Stimulated activated naive B cell treated with anti-CD40 and anti-IgM and Interleukin-4, amounts not matched to agents 10 μg/mL and 1 μg/mL and 100 μg/mL, for 72 hours (primary cell): ENCODE data around the gene DAPK2.

Experiments used
- ATAC-seq, 2 donors: fragments of 150-1000 bp; cut with Tn5 transposase; replicated peaks; 2 replicates each; pipeline ENCODE4 v1.10.0; 2021; ENCODE audit warnings: moderate library complexity in 1 of 2
- DNase-seq: peaks from one replicate; pipeline ENCODE4 v3.0.0; 2021
- H3K27ac Mint-ChIP-seq: one replicate; pipeline ENCODE4 v1.8.0; 2022; ENCODE audit warnings: mild to moderate bottlenecking, mixed read lengths
- H3K27me3 Mint-ChIP-seq, 2 donors: one replicate each; pipeline ENCODE4 v1.8.0; 2022; ENCODE audit warnings: mixed read lengths in 2 of 2
- H3K36me3 Mint-ChIP-seq, 2 donors: one replicate each; pipeline ENCODE4 v1.8.0; 2022; ENCODE audit warnings: mixed read lengths in 2 of 2, mild to moderate bottlenecking in 1 of 2
- H3K4me1 Mint-ChIP-seq, 2 donors: one replicate each; pipeline ENCODE4 v1.8.0; 2022; ENCODE audit warnings: mixed read lengths in 2 of 2, mild to moderate bottlenecking in 1 of 2
- H3K4me3 Mint-ChIP-seq, 2 donors: one replicate each; pipeline ENCODE4 v1.8.0; 2022; ENCODE audit warnings: mild to moderate bottlenecking in 2 of 2, mixed read lengths in 2 of 2, moderate library complexity in 1 of 2
- H3K9me3 Mint-ChIP-seq, 2 donors: one replicate each; pipeline ENCODE4 v1.8.0; 2022; ENCODE audit warnings: mixed read lengths in 2 of 2, mild to moderate bottlenecking in 1 of 2

DAPK2 gene

GRCh38 chr15:63889831-63890230, 156.5 kb downstream of the DAPK2 start:
- ATAC-seq, result no peak
- peaks cover 45 to 72% of the 10 kb centered on the region in 2 donors for H3K4me1 Mint-ChIP-seq

GRCh38 chr15:63888823-63889222, 157.5 kb downstream of the DAPK2 start:
- Mint-ChIP-seq H3K36me3 (no peaks in the 10 kb centered on the region), H3K9me3 (peaks cover 0 to 2% of the 10 kb centered on the region in 2 donors), H3K27ac (peak overlapping the region; percentile 80), H3K27me3 (no peaks in the 10 kb centered on the region), H3K4me1 (peaks cover 50 to 77% of the 10 kb centered on the region in 2 donors), H3K4me3 (no peak overlapping the region)
- no peak for DNase-seq
- no peak for ATAC-seq

More at GRCh38 chr15:63889831-63890230, 156.5 kb downstream of the DAPK2 start:
- H3K4me3 Mint-ChIP-seq, result no peak overlapping the region
- H3K27me3 Mint-ChIP-seq, result no peaks in the 10 kb centered on the region
- H3K27ac Mint-ChIP-seq, result no peak overlapping the region
- H3K36me3 Mint-ChIP-seq, result no peaks in the 10 kb centered on the region
- DNase-seq, result no peak
- H3K9me3 Mint-ChIP-seq, result peaks cover 0 to 2% of the 10 kb centered on the region in 2 donors

- peaks cover 50 to 77% of the 10 kb centered on the region in 2 donors for H3K4me1 Mint-ChIP-seq
- no peak overlapping the region for H3K4me3 Mint-ChIP-seq
- peak overlapping the region; percentile 80 for H3K27ac Mint-ChIP-seq
- H3K9me3 Mint-ChIP-seq, result peaks cover 0 to 2% of the 10 kb centered on the region in 2 donors
- no peaks in the 10 kb centered on the region for H3K36me3 Mint-ChIP-seq
- H3K27me3 Mint-ChIP-seq, result no peaks in the 10 kb centered on the region
- ATAC-seq (peak; percentile 10 to 19), DNase-seq (no peak)
Observed at GRCh38 chr15:63888146-63888545, 158.1 kb downstream of the DAPK2 start.

- peak overlapping the region; percentile 80 for H3K27ac Mint-ChIP-seq
- H3K27me3 Mint-ChIP-seq, result no peaks in the 10 kb centered on the region
Observed at GRCh38 chr15:63887630-63888029, 158.7 kb downstream of the DAPK2 start.

GRCh38 chr15:63884953-63885352, 161.3 kb downstream of the DAPK2 start:
- no peak for ATAC-seq

More at GRCh38 chr15:63887630-63888029, 158.7 kb downstream of the DAPK2 start:
- Mint-ChIP-seq H3K4me1 (peaks cover 48 to 77% of the 10 kb centered on the region in 2 donors), H3K9me3 (peaks cover 0 to 2% of the 10 kb centered on the region in 2 donors), H3K36me3 (no peaks in the 10 kb centered on the region), H3K4me3 (no peak overlapping the region)
- ATAC-seq, result peak; percentile 42 to 67
- no peak for DNase-seq

GRCh38 chr15:63881431-63881830, 164.9 kb downstream of the DAPK2 start:
- ATAC-seq (peak; percentile 74 to 78), DNase-seq (peak; percentile 75)
- Mint-ChIP-seq H3K9me3 (no peaks in the 10 kb centered on the region), H3K4me1 (peaks cover 51 to 83% of the 10 kb centered on the region in 2 donors), H3K4me3 (peak overlapping the region; percentile 25 to 79), H3K27ac (peak overlapping the region; percentile 97), H3K36me3 (no peaks in the 10 kb centered on the region), H3K27me3 (no peaks in the 10 kb centered on the region)

More at GRCh38 chr15:63884953-63885352, 161.3 kb downstream of the DAPK2 start:
- Mint-ChIP-seq H3K4me3 (no peak overlapping the region), H3K27ac (no peak overlapping the region), H3K27me3 (no peaks in the 10 kb centered on the region), H3K4me1 (peaks cover 52 to 83% of the 10 kb centered on the region in 2 donors), H3K9me3 (peaks cover 0 to 2% of the 10 kb centered on the region in 2 donors), H3K36me3 (no peaks in the 10 kb centered on the region)
- DNase-seq, result no peak

GRCh38 chr15:63880744-63881143, 165.5 kb downstream of the DAPK2 start:
- peaks cover under 1 to 3% of the 10 kb centered on the region in 2 donors for H3K36me3 Mint-ChIP-seq
- no peaks in the 10 kb centered on the region for H3K9me3 Mint-ChIP-seq
- H3K4me3 Mint-ChIP-seq, result peak overlapping the region; percentile 54 to 79
- H3K27ac Mint-ChIP-seq, result peak overlapping the region; percentile 97
- H3K4me1 Mint-ChIP-seq, result peaks cover 56 to 90% of the 10 kb centered on the region in 2 donors
- peak; percentile 25 to 52 for ATAC-seq
- DNase-seq, result peak; percentile 49
- H3K27me3 Mint-ChIP-seq, result no peaks in the 10 kb centered on the region

GRCh38 chr15:63879995-63880394, 166.3 kb downstream of the DAPK2 start:
- no peak for DNase-seq
- H3K4me3 Mint-ChIP-seq, result no peak overlapping the region
- no peaks in the 10 kb centered on the region for H3K27me3 Mint-ChIP-seq
- peaks cover 63 to 93% of the 10 kb centered on the region in 2 donors for H3K4me1 Mint-ChIP-seq
- peak overlapping the region; percentile 93 for H3K27ac Mint-ChIP-seq
- no peak for ATAC-seq
- peaks cover 0 to 3% of the 10 kb centered on the region in 2 donors for H3K9me3 Mint-ChIP-seq
- peaks cover 6 to 8% of the 10 kb centered on the region in 2 donors for H3K36me3 Mint-ChIP-seq

- Mint-ChIP-seq H3K27ac (peak overlapping the region; percentile 93), H3K36me3 (peaks cover 6 to 8% of the 10 kb centered on the region in 2 donors)
Observed at GRCh38 chr15:63879211-63879610, 167.1 kb downstream of the DAPK2 start.

GRCh38 chr15:63877713-63878271, 168.5 kb downstream of the DAPK2 start:
- H3K36me3 Mint-ChIP-seq, result peaks cover 12 to 18% of the 10 kb centered on the region in 2 donors
- no peaks in the 10 kb centered on the region for H3K27me3 Mint-ChIP-seq
- peak overlapping the region; percentile 61 to 73 for H3K4me3 Mint-ChIP-seq
- H3K4me1 Mint-ChIP-seq, result peaks cover 55 to 77% of the 10 kb centered on the region in 2 donors
- ATAC-seq, result peak; percentile 45 to 50
- H3K9me3 Mint-ChIP-seq, result peaks cover 3% of the 10 kb centered on the region in 2 donors
- peak overlapping the region; percentile 92 for H3K27ac Mint-ChIP-seq
- DNase-seq, result peak; percentile 46

More at GRCh38 chr15:63879211-63879610, 167.1 kb downstream of the DAPK2 start:
- Mint-ChIP-seq H3K9me3 (peaks cover 0 to 3% of the 10 kb centered on the region in 2 donors), H3K27me3 (no peaks in the 10 kb centered on the region), H3K4me1 (peaks cover 60 to 85% of the 10 kb centered on the region in 2 donors), H3K4me3 (peak overlapping the region; percentile 71 to 73)
- ATAC-seq, result peak; percentile 26 to 33
- DNase-seq, result no peak

GRCh38 chr15:63876085-63876662, 170.1 kb downstream of the DAPK2 start:
- no peak overlapping the region for H3K27ac Mint-ChIP-seq
- ATAC-seq, result no peak
- peaks cover 4% of the 10 kb centered on the region in 2 donors for H3K9me3 Mint-ChIP-seq
- peaks cover 19 to 23% of the 10 kb centered on the region in 2 donors for H3K36me3 Mint-ChIP-seq
- no peak for DNase-seq
- H3K27me3 Mint-ChIP-seq, result no peaks in the 10 kb centered on the region
- peaks cover 46 to 72% of the 10 kb centered on the region in 2 donors for H3K4me1 Mint-ChIP-seq
- H3K4me3 Mint-ChIP-seq, result peak overlapping the region in 1 of 2 donors; percentile 49

- H3K4me1 Mint-ChIP-seq, result peaks cover 51 to 72% of the 10 kb centered on the region in 2 donors
- H3K9me3 Mint-ChIP-seq, result peaks cover 4% of the 10 kb centered on the region in 2 donors
- no peak for ATAC-seq
- H3K27me3 Mint-ChIP-seq, result no peaks in the 10 kb centered on the region
- H3K36me3 Mint-ChIP-seq, result peaks cover 22 to 28% of the 10 kb centered on the region in 2 donors
- H3K4me3 Mint-ChIP-seq, result no peak overlapping the region
- DNase-seq, result no peak
- H3K27ac Mint-ChIP-seq, result no peak overlapping the region
Observed at GRCh38 chr15:63874616-63875015, 171.7 kb downstream of the DAPK2 start.

- no peak overlapping the region for H3K4me3 Mint-ChIP-seq
- peak overlapping the region; percentile 21 for H3K27ac Mint-ChIP-seq
- DNase-seq, result no peak
- ATAC-seq, result no peak
- no peaks in the 10 kb centered on the region for H3K27me3 Mint-ChIP-seq
- H3K36me3 Mint-ChIP-seq, result peaks cover 22 to 28% of the 10 kb centered on the region in 2 donors
- peaks cover 4% of the 10 kb centered on the region in 2 donors for H3K9me3 Mint-ChIP-seq
- peaks cover 52 to 70% of the 10 kb centered on the region in 2 donors for H3K4me1 Mint-ChIP-seq
Observed at GRCh38 chr15:63872759-63873510, 173.3 kb downstream of the DAPK2 start.
